Lung (tissue), 12 donors: ENCODE data around the gene TMEM184A. TPM values are rescaled to one million over a fixed set of nuclear protein-coding genes. Genes with fewer than 3 reads are reported as not detected.

Experiments used
- ATAC-seq: fragments of 200-7000 bp; cut with Tn5 transposase; one replicate; pipeline ENCODE4 v1.9.1; 2020; ENCODE audit warnings: moderate number of reproducible peaks; ENCODE audit not compliant: insufficient read depth, low FRiP score
- DNase-seq, 3 donors: peaks; one replicate each; pipeline ENCODE4 v3.0.0-alpha.2; 2013 to 2017
- H3K27ac ChIP-seq, 2 donors: one replicate each; pipeline ENCODE4 v1.5.1; 2013; ENCODE audit warnings: mild to moderate bottlenecking in 2 of 2, moderate library complexity in 2 of 2, control low read depth in 1 of 2, inconsistent platforms in 1 of 2, low read depth in 1 of 2, low read length in 1 of 2
- H3K27me3 ChIP-seq, 3 donors: one replicate each; pipeline ENCODE4 v1.5.1; 2013; ENCODE audit warnings: low read length in 2 of 3; ENCODE audit not compliant: control insufficient read depth in 3 of 3, insufficient read depth in 3 of 3
- H3K36me3 ChIP-seq, 4 donors: one replicate each; pipeline ENCODE4 v1.5.1; 2013; ENCODE audit warnings: low read length in 4 of 4, mild to moderate bottlenecking in 1 of 4, moderate library complexity in 1 of 4; ENCODE audit not compliant: control insufficient read depth in 4 of 4, insufficient read depth in 4 of 4
- H3K4me1 ChIP-seq, 5 donors: one replicate each; pipeline ENCODE4 v1.5.1; 2013; ENCODE audit warnings: low read length in 5 of 5, mild to moderate bottlenecking in 2 of 5, moderate library complexity in 1 of 5; ENCODE audit not compliant: control insufficient read depth in 5 of 5, insufficient read depth in 5 of 5
- H3K4me3 ChIP-seq: one replicate; pipeline ENCODE4 v1.5.1; 2013; ENCODE audit warnings: mild to moderate bottlenecking, control low read depth, moderate library complexity
- H3K9ac ChIP-seq, 2 donors: one replicate each; pipeline ENCODE4 v1.5.1; 2013; ENCODE audit warnings: low read length in 2 of 2, control low read depth in 1 of 2; ENCODE audit not compliant: insufficient read depth in 1 of 2
- H3K9me3 ChIP-seq, 4 donors: one replicate each; pipeline ENCODE4 v1.5.1; 2013; ENCODE audit warnings: low read length in 3 of 4, mild to moderate bottlenecking in 1 of 4, moderate library complexity in 1 of 4; ENCODE audit not compliant: control insufficient read depth in 4 of 4, insufficient read depth in 3 of 4
- WGBS, 2 donors: extraction: QIAGEN DNeasy Blood & Tissue Kit; methylation state at CpG; one replicate each; pipeline ENCODE4 v1.1.7; 2013; 5-methylcytosine and 5-hydroxymethylcytosine counted together
- polyA plus RNA-seq, 2 donors: library from polyadenylated mRNA; stranded (reverse); fragments of 200-250 nt; gene quantifications; one replicate each; pipeline ENCODE4 v1.2.1, GENCODE V29; 2013
- total RNA-seq, 2 donors: library from RNA; depleted of rRNA in 1 of 2; stranded (reverse); fragments of >200 nt in 1 of 2; gene quantifications; one replicate each; pipeline ENCODE4 v1.2.1, GENCODE V29; 2014 to 2021
- TF ChIP-seq, protein P1 (sequence below): IDR thresholded peaks from 2 replicates; pipeline ENCODE4 v1.5.1; 2012; ENCODE audit warnings: mild to moderate bottlenecking; ENCODE audit errors: control extremely low read depth, extremely low read depth
- donor health status: control.
- donor health status: control.
- donor health status: Bipolar disorder and iron deficiency.
- donor health status: healthy.
- donor health status: DM: yes; HTN: yes; CAD: no.

Gene TMEM184A
- total and polyA plus RNA-seq, 4 donors, result 1.8 to 11.8 (median 8.3) TPM

GRCh38 chr7:1547777-1548437, 8.1 kb downstream of the TMEM184A start:
- ATAC-seq, result no peak
- Histone ChIP-seq H3K9me3 (no peaks in the 10 kb centered on the region), H3K27ac (no peak overlapping the region), H3K4me3 (no peak overlapping the region), H3K36me3 (peaks cover 0 to 19% (median 0%) of the 10 kb centered on the region in 4 donors), H3K27me3 (no peaks in the 10 kb centered on the region), H3K9ac (no peak overlapping the region), H3K4me1 (peaks cover 0 to 1% (median 0%) of the 10 kb centered on the region in 5 donors)
- no peak for DNase-seq
- 79 to 80% methylated on average over 34 to 35 of the region's 35 CpGs for WGBS, 2 donors
- TF ChIP-seq, protein P1, sequence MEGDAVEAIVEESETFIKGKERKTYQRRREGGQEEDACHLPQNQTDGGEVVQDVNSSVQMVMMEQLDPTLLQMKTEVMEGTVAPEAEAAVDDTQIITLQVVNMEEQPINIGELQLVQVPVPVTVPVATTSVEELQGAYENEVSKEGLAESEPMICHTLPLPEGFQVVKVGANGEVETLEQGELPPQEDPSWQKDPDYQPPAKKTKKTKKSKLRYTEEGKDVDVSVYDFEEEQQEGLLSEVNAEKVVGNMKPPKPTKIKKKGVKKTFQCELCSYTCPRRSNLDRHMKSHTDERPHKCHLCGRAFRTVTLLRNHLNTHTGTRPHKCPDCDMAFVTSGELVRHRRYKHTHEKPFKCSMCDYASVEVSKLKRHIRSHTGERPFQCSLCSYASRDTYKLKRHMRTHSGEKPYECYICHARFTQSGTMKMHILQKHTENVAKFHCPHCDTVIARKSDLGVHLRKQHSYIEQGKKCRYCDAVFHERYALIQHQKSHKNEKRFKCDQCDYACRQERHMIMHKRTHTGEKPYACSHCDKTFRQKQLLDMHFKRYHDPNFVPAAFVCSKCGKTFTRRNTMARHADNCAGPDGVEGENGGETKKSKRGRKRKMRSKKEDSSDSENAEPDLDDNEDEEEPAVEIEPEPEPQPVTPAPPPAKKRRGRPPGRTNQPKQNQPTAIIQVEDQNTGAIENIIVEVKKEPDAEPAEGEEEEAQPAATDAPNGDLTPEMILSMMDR, result no peak

DNA sequence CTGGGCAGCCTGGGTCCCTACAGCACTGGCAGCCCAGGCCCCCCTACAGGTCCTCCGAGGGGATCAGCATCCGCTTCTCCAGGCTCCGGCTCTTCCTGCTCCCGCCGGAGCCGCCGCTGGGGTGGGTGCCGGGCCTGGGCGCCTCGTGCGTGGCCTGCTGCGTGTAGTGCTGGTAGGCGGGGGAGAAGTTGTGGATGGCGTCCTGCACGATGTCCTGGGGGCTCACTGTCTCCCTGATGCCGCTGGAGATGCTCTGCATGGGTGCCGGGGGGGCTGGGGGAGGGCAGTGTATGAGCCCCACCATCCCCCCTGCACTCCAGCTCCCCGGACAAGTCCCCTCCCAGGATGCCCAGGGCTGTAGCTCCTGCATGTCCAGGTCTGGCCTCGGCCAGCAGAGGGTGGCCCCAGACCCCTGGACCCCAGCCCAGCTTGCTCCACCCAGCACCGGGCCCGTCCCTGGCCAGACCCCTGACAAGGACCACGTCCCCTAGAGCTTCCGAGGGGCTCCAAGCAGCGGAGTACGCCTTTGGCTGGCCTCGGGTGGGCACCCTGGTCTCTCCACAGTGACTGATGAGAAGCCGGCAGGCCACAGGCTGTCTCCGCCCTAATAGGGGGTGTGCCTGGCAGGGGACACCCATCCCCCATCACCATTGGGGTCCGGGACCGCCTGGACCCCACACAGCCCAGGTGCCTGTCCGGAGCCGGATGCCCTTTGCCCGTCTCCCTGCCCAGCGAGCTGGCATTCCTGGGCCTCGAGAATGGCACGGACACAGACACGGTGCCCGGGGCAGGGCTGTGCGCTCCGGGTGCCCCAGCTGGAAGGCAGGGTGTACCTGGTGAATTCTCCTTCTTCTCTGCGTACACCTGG, 8.9 kb downstream of the TMEM184A start:
- DNase-seq (no peak), ATAC-seq (no peak)
- H3K4me1 ChIP-seq, result peaks cover 0 to 1% (median 0%) of the 10 kb centered on the region in 5 donors
- H3K9ac ChIP-seq, result no peak overlapping the region
- H3K27ac ChIP-seq, result no peak overlapping the region
- TF ChIP-seq, protein P1, result no peak
- H3K4me3 ChIP-seq, result no peak overlapping the region
- H3K9me3 ChIP-seq, result no peaks in the 10 kb centered on the region
- H3K36me3 ChIP-seq, result peaks cover 0 to 25% (median 3%) of the 10 kb centered on the region in 4 donors
- H3K27me3 ChIP-seq, result no peaks in the 10 kb centered on the region
- WGBS, 2 donors, result 88 to 90% methylated on average over 41 of the region's 41 CpGs

GRCh38 chr7:1546274-1546908, 9.6 kb downstream of the TMEM184A start:
- WGBS, 2 donors, result 89 to 90% methylated on average over 28 of the region's 28 CpGs
- Histone ChIP-seq H3K9me3 (no peaks in the 10 kb centered on the region), H3K9ac (no peak overlapping the region), H3K4me3 (no peak overlapping the region), H3K36me3 (peaks cover 0 to 32% (median 3%) of the 10 kb centered on the region in 4 donors), H3K4me1 (peaks cover 0 to 1% (median 0%) of the 10 kb centered on the region in 5 donors), H3K27me3 (no peaks in the 10 kb centered on the region), H3K27ac (no peak overlapping the region)
- no peak for DNase-seq
- no peak for ATAC-seq
- TF ChIP-seq, protein P1, result no peak
